B cell (primary cell): ENCODE measurements around the gene DIPK1A. TPM values are rescaled to one million over a fixed set of nuclear protein-coding genes. Genes with fewer than 3 reads are reported as not detected.

ENCODE experiments used
- ATAC-seq: fragments of 200-7000 bp; cut with Tn5 transposase; one replicate; pipeline ENCODE4 v1.10.0; 2021; ENCODE audit warnings: low read depth, mild to moderate bottlenecking, moderate number of reproducible peaks, moderate library complexity
- CTCF ChIA-PET: fragments of 350-600 bp; sonication (Branson Sonifier 250); formaldehyde crosslinking; loops from one replicate; lab custom pipeline; 2021; ENCODE audit warnings: antibody characterized with exemption, inconsistent platforms; lab: Charles Lee
- POLR2A ChIA-PET: fragments of 350-600 bp; sonication (Branson Sonifier 250); formaldehyde crosslinking; loops from one replicate; lab custom pipeline; 2021; ENCODE audit warnings: antibody characterized with exemption; lab: Charles Lee
- DNase-seq: peaks from one replicate; pipeline ENCODE4 v3.0.0; 2013
- H2AFZ ChIP-seq: 2 replicates; pipeline ENCODE4 v1.6.1; 2012; ENCODE audit warnings: mild to moderate bottlenecking, low read depth, low read length; ENCODE audit not compliant: insufficient read depth, poor library complexity, severe bottlenecking
- H3K27ac ChIP-seq, 2 donors: 1 replicate in 1 of 2; 2 replicates in 1 of 2; pipeline ENCODE4 v1.5.1; 2012 to 2013; ENCODE audit warnings: low read length in 2 of 2, mild to moderate bottlenecking in 2 of 2, moderate library complexity in 1 of 2
- H3K27me3 ChIP-seq, 4 experiments: fragments of 200-600 bp in 1 of 4; sonication (generic) in 1 of 4; replicated peaks in 1 of 4; 1 replicate in 2 of 4; 2 replicates in 2 of 4; pipeline versions ENCODE4 v1.6.1 to v1.7.0; 2013 to 2016; ENCODE audit warnings: low read length in 3 of 4, mild to moderate bottlenecking in 2 of 4, mixed read lengths in 1 of 4, moderate library complexity in 1 of 4; ENCODE audit not compliant: insufficient read depth in 4 of 4, control insufficient read depth in 3 of 4; ENCODE audit errors: control extremely low read depth in 1 of 4
- H3K36me3 ChIP-seq, 2 experiments: replicated peaks in 1 of 2; 1 replicate in 1 of 2; 2 replicates in 1 of 2; pipeline versions ENCODE4 v1.6.1 to v1.7.1; 2013; ENCODE audit warnings: low read length in 1 of 2; ENCODE audit not compliant: insufficient read depth in 2 of 2, control insufficient read depth in 1 of 2; ENCODE audit errors: control extremely low read depth in 1 of 2, extremely low read depth in 1 of 2
- H3K4me1 ChIP-seq, 2 donors: fragments of 200-600 bp in 1 of 2; sonication (generic) in 1 of 2; 1 replicate in 1 of 2; 2 replicates in 1 of 2; pipeline versions ENCODE4 v1.5.1 to v1.6.1; 2013 to 2017; ENCODE audit warnings: low read length in 2 of 2; ENCODE audit not compliant: control insufficient read depth in 2 of 2, insufficient read depth in 2 of 2
- H3K4me2 ChIP-seq: replicated peaks from 2 replicates; pipeline ENCODE3; 2012; ENCODE audit warnings: mild to moderate bottlenecking, low read depth, low read length; ENCODE audit not compliant: poor library complexity, severe bottlenecking
- H3K4me3 ChIP-seq, 5 experiments: fragments of 200-600 bp in 1 of 5; sonication (generic) in 1 of 5; 1 replicate in 3 of 5; 2 replicates in 2 of 5; pipeline versions ENCODE4 v1.5.1 to v1.7.0; 2011 to 2016; ENCODE audit warnings: low read length in 4 of 5, mild to moderate bottlenecking in 4 of 5, low read depth in 2 of 5, control low read depth in 1 of 5, moderate library complexity in 1 of 5; ENCODE audit not compliant: insufficient read depth in 1 of 5; ENCODE audit errors: control extremely low read depth in 1 of 5, extremely low read depth in 1 of 5
- H3K79me2 ChIP-seq: fragments of 200-600 bp; sonication (generic); one replicate; pipeline ENCODE4 v1.6.0; 2016; ENCODE audit warnings: low read length; ENCODE audit not compliant: control insufficient read depth, insufficient read depth
- H3K9ac ChIP-seq: fragments of 200-600 bp; sonication (generic); 2 replicates; pipeline ENCODE4 v1.6.1; 2017; ENCODE audit warnings: mild to moderate bottlenecking, low read length, moderate library complexity
- H3K9me3 ChIP-seq, 3 donors: one replicate each; pipeline versions ENCODE4 v1.6.1 to v1.7.1; 2013; ENCODE audit warnings: low read length in 2 of 3; ENCODE audit not compliant: control insufficient read depth in 2 of 3, insufficient read depth in 1 of 3; ENCODE audit errors: control extremely low read depth in 1 of 3
- H4K20me1 ChIP-seq: 2 replicates; pipeline ENCODE4 v1.6.0; 2012; ENCODE audit warnings: mild to moderate bottlenecking, low read length; ENCODE audit not compliant: insufficient read depth, control insufficient read depth, poor library complexity, severe bottlenecking
- H3K27ac Mint-ChIP-seq: one replicate; pipeline ENCODE4 v1.8.0; 2021; ENCODE audit warnings: mixed read lengths
- H3K27me3 Mint-ChIP-seq: one replicate; pipeline ENCODE4 v1.8.0; 2021; ENCODE audit warnings: mixed read lengths
- H3K4me1 Mint-ChIP-seq: one replicate; pipeline ENCODE4 v1.8.0; 2021; ENCODE audit warnings: mixed read lengths
- H3K4me3 Mint-ChIP-seq: one replicate; pipeline ENCODE4 v1.8.0; 2021; ENCODE audit warnings: mixed read lengths
- H3K9me3 Mint-ChIP-seq: one replicate; pipeline ENCODE4 v1.8.0; 2022; ENCODE audit warnings: mixed read lengths; ENCODE audit not compliant: insufficient read depth
- CTCF ChIP-seq: fragments of 200-600 bp; IDR thresholded peaks from one replicate; pipeline ENCODE4 v1.8.0; 2022; ENCODE audit warnings: antibody characterized with exemption, mild to moderate bottlenecking
- EZH2 ChIP-seq: IDR thresholded peaks from 2 replicates; pipeline ENCODE4 v1.6.1; 2012; ENCODE audit warnings: borderline replicate concordance, low read depth, mild to moderate bottlenecking, moderate library complexity, low read length; ENCODE audit not compliant: insufficient read depth, poor library complexity, severe bottlenecking
- WGBS: methylation state at CpG from one replicate; pipeline ENCODE4 v1.1.5; 2013; ENCODE audit warnings: missing lambda C conversion rate; ENCODE audit not compliant: insufficient coverage; 5-methylcytosine and 5-hydroxymethylcytosine counted together
- intact Hi-C: fragments of 100-400 bp; cut with micrococcal nuclease; formaldehyde crosslinking; loops from one replicate; pipeline ENCODE4 v1.10.0; 2022
- polyA plus RNA-seq: library from polyadenylated mRNA; depleted of rRNA; stranded (reverse); fragments of >200 nt; gene quantifications from 2 replicates; pipeline ENCODE4 v1.2.3, GENCODE V29; 2012
- total RNA-seq, 2 donors: library from RNA; stranded (reverse); fragments of 120-200 nt in 1 of 2; gene quantifications; 1 replicate in 1 of 2; 2 replicates in 1 of 2; pipeline versions ENCODE4 v1.2.3 to v1.2.4, GENCODE V29; 2013 to 2022

The DIPK1A gene
- total and polyA plus RNA-seq, 2 donors (not counting 1 experiment from before 2014, with no cell fraction given): 10.7 to 22.7 TPM

GRCh38 chr1:92910081-92910480, 51.2 kb downstream of the DIPK1A start:
- H2AFZ ChIP-seq: no peak overlapping the region
- ChIA-PET CTCF (no interaction called here), POLR2A (interaction anchor here (0.8 kb wide), 1 partner anchor 19 kb away, joined by 3 read pairs; no protein-coding TSS in a partner anchor)
- H3K4me3 Mint-ChIP-seq: no peak overlapping the region
- no CpG with 5 or more reads among the region's 4 CpGs for WGBS
- ATAC-seq (no peak), DNase-seq (no peak)
- H3K4me2 ChIP-seq: no peak overlapping the region
- peaks cover 10 to 16% of the 10 kb centered on the region in 2 donors for H3K4me1 ChIP-seq
- no peak for TF ChIP-seq CTCF
- TF ChIP-seq EZH2: no peak
- H3K4me3 ChIP-seq: no peak overlapping the region
- H3K27ac Mint-ChIP-seq: no peak overlapping the region
- no peak overlapping the region for H3K9ac ChIP-seq
- H3K4me1 Mint-ChIP-seq: peaks cover 50% of the 10 kb centered on the region
- peaks cover 88% of the 10 kb centered on the region for H3K79me2 ChIP-seq
- peaks cover 0 to 1% (median 0%) of the 10 kb centered on the region in 3 donors for H3K9me3 ChIP-seq
- H3K27me3 ChIP-seq: no peaks in the 10 kb centered on the region
- H3K36me3 ChIP-seq: peaks cover 6 to 12% of the 10 kb centered on the region in 2 experiments
- peaks cover 1% of the 10 kb centered on the region for H3K9me3 Mint-ChIP-seq
- intact Hi-C loops: loop anchor here (5.0 kb wide), 1 partner anchor 47 kb away; no protein-coding TSS in a partner anchor
- no peak overlapping the region for H3K27ac ChIP-seq
- H4K20me1 ChIP-seq: peaks cover 38% of the 10 kb centered on the region
- H3K27me3 Mint-ChIP-seq: no peaks in the 10 kb centered on the region

GRCh38 chr1:92909321-92909720, 51.9 kb downstream of the DIPK1A start:
- Mint-ChIP-seq H3K27ac (no peak overlapping the region), H3K27me3 (no peaks in the 10 kb centered on the region), H3K4me3 (no peak overlapping the region), H3K4me1 (peaks cover 52% of the 10 kb centered on the region), H3K9me3 (no peaks in the 10 kb centered on the region)
- no peaks in the 10 kb centered on the region for H3K27me3 ChIP-seq
- peaks cover 80% of the 10 kb centered on the region for H3K79me2 ChIP-seq
- intact Hi-C loops: no loop called here
- peaks cover 0 to 1% (median 0%) of the 10 kb centered on the region in 3 donors for H3K9me3 ChIP-seq
- ChIA-PET POLR2A (interaction anchor here (0.8 kb wide), 1 partner anchor 20 kb away, joined by 3 read pairs; no protein-coding TSS in a partner anchor), CTCF (no interaction called here)
- no peak overlapping the region for H3K4me3 ChIP-seq
- ATAC-seq (no peak), DNase-seq (no peak)
- TF ChIP-seq EZH2 (no peak), CTCF (no peak)
- no peak overlapping the region for H3K9ac ChIP-seq
- peaks cover 6 to 12% of the 10 kb centered on the region in 2 experiments for H3K36me3 ChIP-seq
- H3K4me1 ChIP-seq: peaks cover 10 to 16% of the 10 kb centered on the region in 2 donors
- no peak overlapping the region for H2AFZ ChIP-seq
- H3K4me2 ChIP-seq: no peak overlapping the region
- H4K20me1 ChIP-seq: peaks cover 32% of the 10 kb centered on the region
- WGBS: no CpG with 5 or more reads among the region's 3 CpGs
- H3K27ac ChIP-seq: no peak overlapping the region
